Measurements from ENCODE around the gene ZNF92. TPM values are rescaled to one million over a fixed set of nuclear protein-coding genes. Genes with fewer than 3 reads are reported as not detected.

The ZNF92 gene
- total and polyA plus RNA-seq, 2 of the 13 experiments (the other 11 are each of a cell fraction or from before 2014, with no cell fraction given), result 4.0 to 13.2 TPM

DNA sequence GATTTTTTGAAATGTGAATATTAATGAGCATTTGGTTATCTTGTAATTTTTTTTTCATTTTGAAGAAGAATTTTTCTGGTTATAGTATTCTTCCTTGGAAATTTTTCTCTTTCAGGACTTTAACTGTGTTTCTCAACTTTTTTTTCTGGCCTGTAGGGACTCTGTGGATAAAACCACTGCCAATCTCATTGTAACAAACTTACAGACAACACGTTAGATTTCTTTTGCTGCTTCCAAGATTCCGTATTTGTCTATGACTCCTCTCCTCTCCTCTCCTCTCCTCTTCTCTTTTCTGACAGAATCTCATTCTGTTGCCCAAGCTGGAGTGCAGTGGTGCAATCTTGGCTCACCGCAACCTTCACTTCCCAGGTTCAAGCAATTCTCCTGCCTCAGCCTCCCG lies 19.4 kb upstream of the ZNF92 start:
- ChIA-PET POLR2A (no interaction called here), CTCF (ENCODE audit: low intra/inter-chr PET ratio, low total read pairs) (no interaction called here)
- ATAC-seq, result no peak
- intact Hi-C loops (cut with micrococcal nuclease; ENCODE audit: unreplicated experiment) (no loop called here), in situ Hi-C loops (cut with HindIII; ENCODE audit: extremely low pct_ligation_motif_present, low pct_unique_long_range_greater_than_20kb) (no loop called here)
- Histone ChIP-seq H3K9ac (ENCODE audit: insufficient read depth, low read depth, low read length) (no peak overlapping the region), H3K9me3 (ENCODE audit: low read length) (no peaks in the 10 kb centered on the region), H3K79me2 (ENCODE audit: insufficient read depth, low read length) (no peaks in the 10 kb centered on the region), H3K36me3 (replicated peaks in 1 of 2; ENCODE audit: control insufficient read depth in 1 of 2, insufficient read depth in 2 of 2, low read length in 2 of 2) (no peaks in the 10 kb centered on the region), H3K27ac (ENCODE audit: extremely low read length, insufficient read depth, low read length) (no peak overlapping the region), H3K4me2 (ENCODE audit: low read depth, low read length) (no peak overlapping the region), H4K20me1 (ENCODE audit: insufficient read depth, low read length) (no peaks in the 10 kb centered on the region), H3K4me1 (ENCODE audit: insufficient read depth, low read length) (no peaks in the 10 kb centered on the region), H3K27me3 (ENCODE audit: control insufficient read depth in 1 of 2, insufficient read depth in 2 of 2, low read length in 2 of 2) (no peaks in the 10 kb centered on the region), H3K4me3 (replicated peaks in 1 of 3; ENCODE audit: insufficient read depth in 1 of 3, low read depth in 2 of 3, low read length in 3 of 3) (no peak overlapping the region), H2AFZ (ENCODE audit: low read length) (no peak overlapping the region)
- FAIRE-seq, result no peak
- DNase-seq (ENCODE audit: low spot score), result no peak
- BruUV-seq (replicated peaks), result no TSS peak
- WGBS (ENCODE audit: low lambda C conversion rate), result 92% methylated on average over 4 of the region's 4 CpGs
- TF ChIP-seq FOXO1 (CRISPR knock-in tag; IDR thresholded peaks at IDR 0.05), result no peak
- TF ChIP-seq ZC3H4 (CRISPR knock-in tag; IDR thresholded peaks at IDR 0.05; ENCODE audit: borderline replicate concordance), result no peak
- TF ChIP-seq ZKSCAN1 (IDR thresholded peaks at IDR 0.05; ENCODE audit: low read length), result no peak
- TF ChIP-seq ZNF30 (CRISPR knock-in tag; IDR thresholded peaks at IDR 0.05), result no peak
- no peak for TF ChIP-seq TMF1 (CRISPR knock-in tag; IDR thresholded peaks at IDR 0.05; ENCODE audit: low read depth)
- no peak for TF ChIP-seq MBNL3 (CRISPR knock-in tag; conservative IDR thresholded peaks at IDR 0.05)
- no peak for TF ChIP-seq SALL1 (CRISPR knock-in tag; IDR thresholded peaks at IDR 0.05)
- TF ChIP-seq CREB1 (IDR thresholded peaks at IDR 0.05), result no peak
- TF ChIP-seq CREB1 (CRISPR knock-in tag; IDR thresholded peaks at IDR 0.05), result no peak
- TF ChIP-seq, protein P1, sequence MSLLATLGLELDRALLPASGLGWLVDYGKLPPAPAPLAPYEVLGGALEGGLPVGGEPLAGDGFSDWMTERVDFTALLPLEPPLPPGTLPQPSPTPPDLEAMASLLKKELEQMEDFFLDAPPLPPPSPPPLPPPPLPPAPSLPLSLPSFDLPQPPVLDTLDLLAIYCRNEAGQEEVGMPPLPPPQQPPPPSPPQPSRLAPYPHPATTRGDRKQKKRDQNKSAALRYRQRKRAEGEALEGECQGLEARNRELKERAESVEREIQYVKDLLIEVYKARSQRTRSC (CRISPR knock-in tag; IDR thresholded peaks at IDR 0.05; ENCODE audit: low read depth), result no peak
- TF ChIP-seq PCBP2 (optimal IDR thresholded peaks at IDR 0.05; ENCODE audit: low read depth, low read length, poor library complexity, severe bottlenecking), result peak; percentile 86
- peak; percentile 99 for TF ChIP-seq HNRNPK (IDR thresholded peaks at IDR 0.05; ENCODE audit: low read depth, low read length, poor library complexity, severe bottlenecking)
- TF ChIP-seq NFE2L2 (IDR thresholded peaks at IDR 0.05; ENCODE audit: low read length), result no peak
- TF ChIP-seq FOXC1 (CRISPR knock-in tag; IDR thresholded peaks at IDR 0.05; ENCODE audit: borderline replicate concordance), result no peak
- TF ChIP-seq, protein P2, sequence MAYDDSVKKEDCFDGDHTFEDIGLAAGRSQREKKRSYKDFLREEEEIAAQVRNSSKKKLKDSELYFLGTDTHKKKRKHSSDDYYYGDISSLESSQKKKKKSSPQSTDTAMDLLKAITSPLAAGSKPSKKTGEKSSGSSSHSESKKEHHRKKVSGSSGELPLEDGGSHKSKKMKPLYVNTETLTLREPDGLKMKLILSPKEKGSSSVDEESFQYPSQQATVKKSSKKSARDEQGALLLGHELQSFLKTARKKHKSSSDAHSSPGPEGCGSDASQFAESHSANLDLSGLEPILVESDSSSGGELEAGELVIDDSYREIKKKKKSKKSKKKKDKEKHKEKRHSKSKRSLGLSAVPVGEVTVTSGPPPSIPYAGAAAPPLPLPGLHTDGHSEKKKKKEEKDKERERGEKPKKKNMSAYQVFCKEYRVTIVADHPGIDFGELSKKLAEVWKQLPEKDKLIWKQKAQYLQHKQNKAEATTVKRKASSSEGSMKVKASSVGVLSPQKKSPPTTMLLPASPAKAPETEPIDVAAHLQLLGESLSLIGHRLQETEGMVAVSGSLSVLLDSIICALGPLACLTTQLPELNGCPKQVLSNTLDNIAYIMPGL (CRISPR knock-in tag; IDR thresholded peaks at IDR 0.05; ENCODE audit: borderline replicate concordance in 1 of 2, low read depth in 1 of 2), result no peak
- TF ChIP-seq, protein P3, sequence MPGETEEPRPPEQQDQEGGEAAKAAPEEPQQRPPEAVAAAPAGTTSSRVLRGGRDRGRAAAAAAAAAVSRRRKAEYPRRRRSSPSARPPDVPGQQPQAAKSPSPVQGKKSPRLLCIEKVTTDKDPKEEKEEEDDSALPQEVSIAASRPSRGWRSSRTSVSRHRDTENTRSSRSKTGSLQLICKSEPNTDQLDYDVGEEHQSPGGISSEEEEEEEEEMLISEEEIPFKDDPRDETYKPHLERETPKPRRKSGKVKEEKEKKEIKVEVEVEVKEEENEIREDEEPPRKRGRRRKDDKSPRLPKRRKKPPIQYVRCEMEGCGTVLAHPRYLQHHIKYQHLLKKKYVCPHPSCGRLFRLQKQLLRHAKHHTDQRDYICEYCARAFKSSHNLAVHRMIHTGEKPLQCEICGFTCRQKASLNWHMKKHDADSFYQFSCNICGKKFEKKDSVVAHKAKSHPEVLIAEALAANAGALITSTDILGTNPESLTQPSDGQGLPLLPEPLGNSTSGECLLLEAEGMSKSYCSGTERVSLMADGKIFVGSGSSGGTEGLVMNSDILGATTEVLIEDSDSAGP (CRISPR knock-in tag; IDR thresholded peaks at IDR 0.05; ENCODE audit: borderline replicate concordance), result no peak
- TF ChIP-seq RELA (CRISPR knock-in tag; IDR thresholded peaks at IDR 0.05), result no peak
- no peak for TF ChIP-seq ZNF20 (CRISPR knock-in tag; IDR thresholded peaks at IDR 0.05)
- no peak for TF ChIP-seq ZNF792 (CRISPR knock-in tag; IDR thresholded peaks at IDR 0.05)
- TF ChIP-seq RXRB (CRISPR knock-in tag; IDR thresholded peaks at IDR 0.05; ENCODE audit: borderline replicate concordance), result no peak
- TF ChIP-seq, protein P4, sequence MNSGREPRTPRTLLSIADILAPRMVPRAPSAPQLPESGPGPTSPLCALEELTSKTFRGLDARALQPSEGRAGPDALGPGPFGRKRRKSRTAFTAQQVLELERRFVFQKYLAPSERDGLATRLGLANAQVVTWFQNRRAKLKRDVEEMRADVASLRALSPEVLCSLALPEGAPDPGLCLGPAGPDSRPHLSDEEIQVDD (CRISPR knock-in tag; IDR thresholded peaks at IDR 0.05; ENCODE audit: borderline replicate concordance), result no peak
- TF ChIP-seq, protein P5, sequence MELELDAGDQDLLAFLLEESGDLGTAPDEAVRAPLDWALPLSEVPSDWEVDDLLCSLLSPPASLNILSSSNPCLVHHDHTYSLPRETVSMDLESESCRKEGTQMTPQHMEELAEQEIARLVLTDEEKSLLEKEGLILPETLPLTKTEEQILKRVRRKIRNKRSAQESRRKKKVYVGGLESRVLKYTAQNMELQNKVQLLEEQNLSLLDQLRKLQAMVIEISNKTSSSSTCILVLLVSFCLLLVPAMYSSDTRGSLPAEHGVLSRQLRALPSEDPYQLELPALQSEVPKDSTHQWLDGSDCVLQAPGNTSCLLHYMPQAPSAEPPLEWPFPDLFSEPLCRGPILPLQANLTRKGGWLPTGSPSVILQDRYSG (CRISPR knock-in tag; IDR thresholded peaks at IDR 0.05), result no peak
